H1 (cell line): Measurements from ENCODE around the gene MED16. TPM values are rescaled to one million over a fixed set of nuclear protein-coding genes. Genes with fewer than 3 reads are reported as not detected.

Source experiments
- CTCF ChIA-PET: fragments of 300-600 bp; sonication (Branson Sonifier 250); formaldehyde crosslinking; loops from one replicate; lab custom pipeline; 2021; ENCODE audit not compliant: partially characterized antibody; lab: Charles Lee
- POLR2A ChIA-PET: fragments of 300-600 bp; sonication (Branson Sonifier 250); formaldehyde crosslinking; loops from one replicate; lab custom pipeline; 2021; ENCODE audit warnings: inconsistent platforms; ENCODE audit not compliant: partially characterized antibody; lab: Charles Lee
- DNase-seq, 2 experiments: peaks; one replicate each; pipeline versions ENCODE4 v3.0.0 to v3.0.0-alpha.2; 2010 to 2022; ENCODE audit warnings: low spot score in 2 of 2, low read depth in 1 of 2, mixed read lengths in 1 of 2
- FAIRE-seq: peaks from 2 replicates; lab custom pipeline; 2011; peaks lifted over from hg19 to GRCh38; lab: Jason Lieb, UNC
- H2AFZ ChIP-seq: 2 replicates; pipeline ENCODE4 v1.8.1; 2012; ENCODE audit warnings: low read length, inconsistent platforms
- H2AK5ac ChIP-seq: 2 replicates; pipeline ENCODE4 v1.6.1; 2013; ENCODE audit warnings: low read depth, low read length
- H2BK120ac ChIP-seq: replicated peaks from 2 replicates; pipeline ENCODE3; 2013; ENCODE audit warnings: low read depth, low read length, inconsistent platforms
- H2BK12ac ChIP-seq: 2 replicates; pipeline ENCODE4 v1.6.1; 2013; ENCODE audit warnings: low read depth, low read length
- H2BK15ac ChIP-seq: 2 replicates; pipeline ENCODE4 v1.6.1; 2013; ENCODE audit warnings: low read length
- H2BK20ac ChIP-seq: 2 replicates; pipeline ENCODE4 v1.6.1; 2013; ENCODE audit warnings: low read length
- H2BK5ac ChIP-seq: 2 replicates; pipeline ENCODE4 v1.6.1; 2013; ENCODE audit warnings: low read depth, low read length
- H3K14ac ChIP-seq: 2 replicates; pipeline ENCODE4 v1.6.1; 2013; ENCODE audit warnings: inconsistent platforms; ENCODE audit not compliant: insufficient read length
- H3K18ac ChIP-seq: 2 replicates; pipeline ENCODE4 v1.6.1; 2013; ENCODE audit warnings: low read length; ENCODE audit errors: extremely low read depth
- H3K23ac ChIP-seq: 2 replicates; pipeline ENCODE4 v1.6.1; 2013; ENCODE audit warnings: inconsistent platforms; ENCODE audit not compliant: insufficient read length
- H3K23me2 ChIP-seq: 2 replicates; pipeline ENCODE4 v1.6.1; 2013; ENCODE audit warnings: low read depth, low read length
- H3K27ac ChIP-seq: 2 replicates; pipeline ENCODE4 v1.6.1; 2011; ENCODE audit warnings: low read depth, low read length, inconsistent platforms
- H3K27me3 ChIP-seq, 4 experiments: replicated peaks in 1 of 4; 1 replicate in 1 of 4; 2 replicates in 3 of 4; pipeline versions ENCODE4 v1.6.1 to v1.8.1; 2011 to 2013; ENCODE audit warnings: low read length in 3 of 4, mild to moderate bottlenecking in 3 of 4, inconsistent platforms in 2 of 4, mixed read lengths in 2 of 4, moderate library complexity in 1 of 4; ENCODE audit not compliant: control insufficient read depth in 3 of 4, insufficient read depth in 3 of 4; ENCODE audit errors: extremely low read depth in 1 of 4
- H3K36me3 ChIP-seq, 4 experiments: 2 replicates each; pipeline versions ENCODE4 v1.6.1 to v1.8.1; 2011 to 2013; ENCODE audit warnings: mild to moderate bottlenecking in 4 of 4, low read length in 3 of 4, moderate library complexity in 2 of 4, control low read depth in 1 of 4, inconsistent platforms in 1 of 4; ENCODE audit not compliant: insufficient read depth in 4 of 4, control insufficient read depth in 2 of 4
- H3K4ac ChIP-seq: replicated peaks from 2 replicates; pipeline ENCODE3; 2013; ENCODE audit warnings: low read length, low read depth, mixed read lengths, inconsistent platforms; ENCODE audit not compliant: insufficient read length
- H3K4me1 ChIP-seq, 4 experiments: replicated peaks in 1 of 4; 1 replicate in 1 of 4; 2 replicates in 3 of 4; pipeline versions ENCODE4 v1.6.1 to v1.8.1; 2011 to 2013; ENCODE audit warnings: low read length in 3 of 4, inconsistent platforms in 2 of 4, mixed read lengths in 1 of 4; ENCODE audit not compliant: insufficient read depth in 4 of 4, control insufficient read depth in 3 of 4
- H3K4me2 ChIP-seq, 2 experiments: 2 replicates each; pipeline versions ENCODE4 v1.6.1 to v1.8.1; 2011 to 2013; ENCODE audit warnings: low read depth in 2 of 2, low read length in 2 of 2, control low read depth in 1 of 2, inconsistent platforms in 1 of 2, mild to moderate bottlenecking in 1 of 2; ENCODE audit not compliant: insufficient read depth in 1 of 2
- H3K4me3 ChIP-seq, 4 experiments: fragments of 200-600, 300-600 bp in 1 of 4; sonication (generic), shearing (Covaris generic), sonication (Bioruptor Twin) in 1 of 4; 2 replicates each; pipeline versions ENCODE4 v1.5.1 to v1.8.1; 2011 to 2016; ENCODE audit warnings: low read length in 4 of 4, low read depth in 3 of 4, control low read depth in 2 of 4, inconsistent platforms in 2 of 4, mild to moderate bottlenecking in 2 of 4, mixed read lengths in 1 of 4, moderate library complexity in 1 of 4; ENCODE audit not compliant: insufficient read depth in 2 of 4; ENCODE audit errors: extremely low read depth in 1 of 4
- H3K56ac ChIP-seq: replicated peaks from 2 replicates; pipeline ENCODE3; 2013; ENCODE audit warnings: low read depth, mild to moderate bottlenecking, mixed read lengths, low read length, inconsistent platforms; ENCODE audit not compliant: insufficient read length
- H3K79me1 ChIP-seq: 2 replicates; pipeline ENCODE4 v1.6.1; 2013; ENCODE audit warnings: low read depth, low read length, control low read depth
- H3K79me2 ChIP-seq, 2 experiments: 2 replicates each; pipeline versions ENCODE4 v1.6.1 to v1.8.1; 2012 to 2013; ENCODE audit warnings: low read length in 2 of 2, mild to moderate bottlenecking in 2 of 2, inconsistent platforms in 1 of 2; ENCODE audit not compliant: insufficient read depth in 2 of 2, control insufficient read depth in 1 of 2
- H3K9ac ChIP-seq, 4 experiments: replicated peaks in 1 of 4; 1 replicate in 1 of 4; 2 replicates in 3 of 4; pipeline versions ENCODE4 v1.6.1 to v1.8.1; 2011 to 2013; ENCODE audit warnings: low read depth in 3 of 4, low read length in 3 of 4, control low read depth in 2 of 4, mild to moderate bottlenecking in 2 of 4, moderate library complexity in 2 of 4, inconsistent platforms in 1 of 4; ENCODE audit errors: extremely low read depth in 1 of 4
- H3K9me3 ChIP-seq, 2 experiments: 2 replicates each; pipeline versions ENCODE4 v1.6.1 to v1.8.1; 2012 to 2013; ENCODE audit warnings: mild to moderate bottlenecking in 2 of 2, moderate library complexity in 2 of 2, control low read depth in 1 of 2, inconsistent platforms in 1 of 2, low read depth in 1 of 2, low read length in 1 of 2, mixed read lengths in 1 of 2; ENCODE audit not compliant: insufficient read depth in 2 of 2
- H4K20me1 ChIP-seq, 2 experiments: replicated peaks in 1 of 2; 2 replicates each; pipeline versions ENCODE3 to v1.8.1; 2011 to 2013; ENCODE audit warnings: inconsistent platforms in 2 of 2, low read length in 2 of 2, mild to moderate bottlenecking in 1 of 2; ENCODE audit not compliant: insufficient read depth in 2 of 2, control insufficient read depth in 1 of 2
- H4K5ac ChIP-seq: 2 replicates; pipeline ENCODE4 v1.6.1; 2013; ENCODE audit warnings: low read length, low read depth, mixed read lengths, inconsistent platforms; ENCODE audit not compliant: insufficient read length
- H4K8ac ChIP-seq: 2 replicates; pipeline ENCODE4 v1.8.0; 2013; ENCODE audit warnings: mild to moderate bottlenecking, moderate library complexity, low read length, inconsistent platforms; ENCODE audit not compliant: insufficient read depth; ENCODE audit errors: extremely low read depth
- H4K91ac ChIP-seq: replicated peaks from 2 replicates; pipeline ENCODE3; 2013; ENCODE audit warnings: low read length, mixed read lengths, inconsistent platforms; ENCODE audit not compliant: insufficient read length
- KDM1A ChIP-seq: fragments of 200-600, 300-600 bp; sonication (generic); IDR thresholded peaks from 2 replicates; pipeline ENCODE4 v1.7.1; 2016; ENCODE audit warnings: mild to moderate bottlenecking, low read length, borderline replicate concordance
- TAF1 ChIP-seq: IDR thresholded peaks from 2 replicates; pipeline ENCODE4 v1.6.1; 2011; ENCODE audit warnings: mild to moderate bottlenecking, low read depth, low read length
- WGBS, 2 experiments: shearing (Covaris generic) in 1 of 2; methylation state at CpG; one replicate each; pipeline versions ENCODE4 v1.1.6 to v1.1.7; 2013 to 2015; ENCODE audit warnings: low lambda C conversion rate in 2 of 2, mixed read lengths in 2 of 2, inconsistent platforms in 1 of 2, low coverage in 1 of 2, missing lambda C conversion rate in 1 of 2; ENCODE audit not compliant: insufficient replicate concordance in 2 of 2, insufficient coverage in 1 of 2, insufficient read length in 1 of 2; ENCODE audit errors: extremely low coverage in 1 of 2, missing lambda C conversion rate in 1 of 2; 5-methylcytosine and 5-hydroxymethylcytosine counted together
- polyA plus RNA-seq, 7 experiments: library from polyadenylated mRNA; depleted of rRNA in 3 of 7; stranded (reverse) in 5 of 7; unstranded in 2 of 7; fragments of >200 nt in 5 of 7; fragments of 200-250 nt in 2 of 7; gene quantifications; 1 replicate in 5 of 7; 2 replicates in 1 of 7; 4 replicates in 1 of 7; pipeline versions ENCODE4 v1.2.1 to v1.2.3, GENCODE V29; 2011 to 2013; ENCODE audit warnings: missing spikeins in 2 of 7, mixed read lengths in 2 of 7
- total RNA-seq: library from RNA; stranded (reverse); fragmentation: NEBNext Ultra II Directional; extraction: Animal tissue kit (Norgen Biotek cat#: 25700); gene quantifications from 2 replicates; pipeline ENCODE4 v1.2.1, GENCODE V29; 2021

Gene MED16
- total and polyA plus RNA-seq, 2 of the 8 experiments (the other 6 are each of a cell fraction or from before 2014, with no cell fraction given) = 51.0 to 67.2 TPM

- no peaks in the 10 kb centered on the region for H3K79me1 ChIP-seq
- H4K91ac ChIP-seq = no peak overlapping the region
- DNase-seq (no peak), FAIRE-seq (no peak)
- H3K27me3 ChIP-seq = no peaks in the 10 kb centered on the region
- H3K27ac ChIP-seq = no peak overlapping the region
- H3K4me3 ChIP-seq = no peak overlapping the region
- H3K9me3 ChIP-seq = no peaks in the 10 kb centered on the region
- H3K18ac ChIP-seq = no peak overlapping the region
- H3K14ac ChIP-seq = no peak overlapping the region
- H2BK120ac ChIP-seq = no peak overlapping the region
- no peak overlapping the region for H2BK20ac ChIP-seq
- no peak overlapping the region for H2BK5ac ChIP-seq
- no peak overlapping the region for H2AK5ac ChIP-seq
- H3K4me1 ChIP-seq = peaks cover 0 to 7% (median 5%) of the 10 kb centered on the region in 4 experiments; a peak in 5 of 7 replicates
- H3K4ac ChIP-seq = no peak overlapping the region
- H3K23me2 ChIP-seq = peaks cover 2% of the 10 kb centered on the region; the same call in 1 of the 2 replicates
- H2BK15ac ChIP-seq = no peak overlapping the region
- ChIA-PET CTCF (interaction anchor here (0.6 to 1.8 kb wide), 8 partner anchors 12 to 157 kb away, joined by 3 to 6 read pairs (median 4); no protein-coding TSS in a partner anchor), POLR2A (interaction anchor here (1.1 to 12.0 kb wide), 9 partner anchors 9 to 201 kb away, joined by 4 to 277 read pairs (median 6); partner anchors contain the start of gene PTBP1)
- WGBS, 2 experiments = 97% methylated on average over 18 of the region's 19 CpGs; no CpG with 5 or more reads in 1 of the 2 experiments
- H3K4me2 ChIP-seq = no peak overlapping the region
- no peaks in the 10 kb centered on the region for H4K20me1 ChIP-seq
- no peak overlapping the region; the same call in 1 of the 2 replicates for H4K8ac ChIP-seq
- no peaks in the 10 kb centered on the region for H3K79me2 ChIP-seq
- H4K5ac ChIP-seq = no peak overlapping the region
- H3K23ac ChIP-seq = no peak overlapping the region
- H3K56ac ChIP-seq = no peak overlapping the region
- TF ChIP-seq TAF1 = no peak
- peak; percentile 42; the same call in 1 of the 2 replicates for TF ChIP-seq KDM1A
- no peak overlapping the region for H2AFZ ChIP-seq
- H3K36me3 ChIP-seq = no peaks in the 10 kb centered on the region
- H2BK12ac ChIP-seq = no peak overlapping the region
- H3K9ac ChIP-seq = no peak overlapping the region
Observed at GRCh38 chr19:825897-826644, 66.9 kb downstream of the MED16 start.
